ENCODE measurements around the gene GPR153.
"Not testable (repeated sequence)": the region's sequence is repeated elsewhere in the genome, so short reads cannot be mapped to it uniquely, and the experiment has no call there.

Gene GPR153
- total RNA-seq = 0.24 to 0.49 reads per million in 2 donors

DNA sequence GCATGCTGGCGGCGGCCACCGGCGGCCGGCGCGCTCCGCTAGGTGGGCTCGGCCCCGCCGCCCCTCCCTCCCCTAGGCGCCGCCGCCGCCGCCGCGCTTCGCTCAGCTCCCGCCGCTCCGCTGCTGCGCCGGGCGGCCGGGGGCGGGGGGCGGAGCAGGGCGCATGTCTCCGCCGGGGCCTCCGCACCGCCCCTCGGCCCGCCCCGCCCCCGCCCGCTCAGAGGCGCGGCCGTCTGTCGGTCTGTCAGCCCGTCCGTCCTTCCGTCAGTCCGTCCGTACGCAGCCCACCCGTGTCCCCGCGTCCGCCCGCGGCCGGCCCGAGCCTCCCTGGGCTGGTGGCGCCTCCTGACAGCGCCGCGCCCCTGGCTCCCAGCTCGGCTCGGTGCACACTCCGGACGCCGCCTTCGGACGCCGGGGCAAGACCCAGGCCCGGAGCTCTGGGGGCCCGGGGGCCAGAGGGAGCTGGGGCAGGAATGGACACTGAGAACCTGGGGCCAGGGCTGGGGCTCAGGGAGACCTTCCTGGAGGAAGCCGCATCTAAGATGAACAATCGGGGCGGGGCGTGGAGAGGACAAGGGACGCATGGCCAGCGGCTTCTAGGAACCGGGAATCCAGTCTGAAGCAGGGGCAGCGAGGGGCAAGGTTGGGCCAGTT lies at the start of gene GPR153:
Gene GPR153 (minus strand): TSS at position 138 of the 654 bp plus-strand sequence. CDS start 6,193 bp downstream, outside the sequence.
- peak; percentile 22 for DNase-seq

DNA sequence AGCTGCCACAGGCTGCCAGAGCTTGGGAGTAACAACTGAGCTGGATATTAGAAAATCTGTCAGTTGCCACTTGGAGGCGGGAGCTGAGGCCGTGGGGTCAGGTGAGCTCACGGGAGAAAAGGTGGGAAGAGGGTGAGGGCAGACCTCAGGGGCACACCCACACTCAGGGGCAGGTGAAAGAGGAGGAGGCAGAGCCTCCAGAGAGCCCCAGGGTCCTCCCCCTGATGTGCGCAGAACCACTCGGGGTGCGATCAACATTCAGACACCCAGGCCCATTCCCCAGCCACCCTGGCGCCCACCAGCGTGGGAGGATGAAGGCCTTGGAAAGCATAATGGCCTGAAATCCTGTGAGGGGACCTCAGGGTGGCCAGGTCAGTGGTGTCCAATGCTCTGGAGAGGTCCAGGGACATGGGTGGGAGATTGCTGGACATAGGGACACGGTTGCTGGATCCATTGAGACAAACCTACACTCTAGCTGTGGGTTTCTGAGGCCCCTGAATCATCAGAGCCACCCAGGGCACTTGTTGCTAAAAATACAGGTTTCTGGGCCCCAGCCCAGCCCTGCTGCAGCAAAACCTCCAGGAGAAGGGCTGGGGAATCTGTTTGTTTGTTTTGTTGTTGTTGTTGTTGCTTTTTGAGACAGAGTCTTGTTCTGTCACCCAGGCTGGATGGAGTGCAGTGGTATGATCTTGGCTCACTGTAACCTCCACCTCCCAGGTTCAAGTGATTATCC lies 49.4 kb upstream of the GPR153 start:
- no peak for DNase-seq

DNA sequence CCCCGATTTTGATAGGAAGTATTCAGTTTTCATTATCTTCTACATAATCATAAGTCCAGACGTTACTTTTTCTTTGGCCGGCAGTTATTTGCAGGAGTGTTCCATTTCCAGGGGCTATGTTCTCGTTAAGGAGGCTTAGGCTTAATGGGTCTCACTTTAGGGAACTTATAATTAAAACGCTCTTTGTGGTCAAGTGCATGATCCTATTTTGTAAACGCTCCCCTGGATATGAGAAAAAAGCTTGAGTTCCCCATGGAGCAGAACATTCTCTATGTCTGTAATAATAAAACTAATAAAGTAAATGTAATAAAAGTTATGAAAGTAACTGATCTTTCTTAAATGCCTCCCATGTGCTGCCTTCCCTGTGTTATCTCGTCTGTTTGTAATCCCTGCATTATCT lies 48.7 kb upstream of the GPR153 start:
- DNase-seq = no peak

DNA sequence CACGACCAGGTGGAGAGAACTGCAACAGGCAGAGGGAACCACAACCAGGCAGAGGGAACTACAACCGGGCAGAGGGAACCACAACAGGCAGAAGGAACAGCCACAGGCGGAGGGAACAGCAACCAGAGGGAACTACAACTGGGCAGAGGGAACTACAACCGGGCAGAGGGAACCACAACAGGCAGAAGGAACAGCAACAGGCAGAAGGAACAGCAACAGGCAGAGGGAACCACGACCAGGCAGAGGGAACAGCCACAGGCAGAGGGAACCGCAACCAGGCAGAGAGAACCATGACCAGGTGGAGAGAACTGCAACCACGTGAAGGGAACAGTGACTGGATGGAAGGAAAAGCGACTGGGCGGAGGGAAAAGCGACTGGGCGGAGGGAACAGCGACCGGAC lies 47.6 kb upstream of the GPR153 start:
- no peak for DNase-seq

DNA sequence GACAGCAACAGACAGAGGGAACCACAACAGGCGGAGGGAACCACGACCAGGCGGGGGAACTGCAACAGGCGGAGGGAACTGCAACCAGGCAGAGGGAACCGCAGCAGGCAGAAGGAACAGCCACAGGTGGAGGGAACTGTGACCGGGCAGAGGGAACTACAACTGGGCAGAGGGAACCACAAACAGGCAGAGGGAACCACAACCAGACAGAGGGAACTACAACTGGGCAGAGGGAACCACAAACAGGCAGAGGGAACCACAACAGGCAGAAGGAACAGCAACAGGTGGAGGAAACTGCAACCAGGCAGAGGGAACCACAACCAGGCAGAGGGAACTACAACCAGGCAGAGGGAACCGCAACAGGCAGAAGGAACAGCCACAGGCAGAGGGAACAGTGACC lies 46.8 kb upstream of the GPR153 start:
- DNase-seq = not testable (repeated sequence)

DNA sequence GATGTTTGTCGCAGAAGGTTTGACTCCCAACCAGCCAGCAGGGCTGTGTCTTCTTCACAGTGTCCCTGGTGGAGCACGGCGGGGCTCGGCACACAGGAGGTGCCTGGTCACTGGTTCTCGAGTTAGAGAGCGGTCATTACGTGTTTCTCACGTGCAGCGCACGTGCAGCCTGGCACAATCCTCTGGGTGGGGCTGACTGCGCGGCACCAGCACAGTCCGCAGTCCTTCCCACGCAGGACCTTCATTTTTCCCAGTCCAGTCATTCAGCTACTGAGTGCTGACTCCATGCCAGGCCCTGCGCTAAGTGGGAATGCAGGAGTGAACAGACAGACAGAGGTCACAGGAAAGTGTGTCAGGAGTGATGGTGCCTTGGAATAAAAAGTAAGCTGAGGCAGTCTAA lies 46.2 kb upstream of the GPR153 start:
- DNase-seq = no peak

DNA sequence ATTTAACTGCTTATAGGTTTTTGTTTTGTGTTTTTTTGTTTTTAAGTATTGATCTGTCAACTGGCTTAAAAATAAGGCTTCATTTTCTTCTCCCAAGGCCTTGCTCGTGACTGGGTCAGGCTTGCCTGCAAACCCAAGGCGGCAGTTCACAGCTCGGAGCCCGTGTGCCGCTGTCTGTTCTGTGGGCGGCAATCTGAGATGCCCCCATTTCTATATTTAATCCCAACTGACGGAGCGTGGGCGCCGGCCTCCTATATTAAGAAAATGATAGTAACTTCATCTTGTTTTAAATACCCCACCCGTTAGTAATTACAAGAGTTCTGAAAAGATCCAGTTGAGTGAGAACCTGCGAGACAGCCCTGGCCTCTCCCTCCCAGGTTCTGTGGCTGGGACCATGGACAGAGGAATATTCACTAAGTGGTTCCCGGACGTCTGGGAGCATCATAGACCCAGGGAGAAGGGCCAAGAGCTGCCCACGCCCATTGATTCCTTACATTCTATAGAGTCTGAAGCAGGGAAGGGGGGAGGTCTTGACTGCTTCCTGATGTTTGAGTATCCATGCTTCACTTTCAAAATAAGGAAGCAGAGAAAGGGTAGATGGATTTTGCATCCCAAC lies 42.6 kb upstream of the GPR153 start:
- DNase-seq = no peak

DNA sequence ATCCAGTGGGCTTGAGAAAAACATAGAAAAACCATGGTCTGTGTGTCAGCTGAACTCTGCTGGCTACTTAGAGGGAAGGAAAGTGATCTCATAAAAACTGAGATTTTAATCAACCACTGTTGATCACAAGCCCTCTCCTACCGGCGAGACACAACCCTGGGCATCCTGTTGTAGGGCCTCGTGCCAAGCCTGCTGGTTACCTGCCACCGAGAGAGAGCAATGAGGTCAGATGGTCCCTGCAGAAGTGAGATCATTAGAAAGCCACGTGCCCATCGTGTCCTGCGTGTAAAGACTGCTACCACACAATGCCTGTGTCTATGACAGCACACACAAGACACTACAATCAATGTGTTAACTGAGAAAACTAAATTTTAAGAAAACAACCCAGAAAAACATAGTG lies 41.7 kb upstream of the GPR153 start:
- DNase-seq = no peak

DNA sequence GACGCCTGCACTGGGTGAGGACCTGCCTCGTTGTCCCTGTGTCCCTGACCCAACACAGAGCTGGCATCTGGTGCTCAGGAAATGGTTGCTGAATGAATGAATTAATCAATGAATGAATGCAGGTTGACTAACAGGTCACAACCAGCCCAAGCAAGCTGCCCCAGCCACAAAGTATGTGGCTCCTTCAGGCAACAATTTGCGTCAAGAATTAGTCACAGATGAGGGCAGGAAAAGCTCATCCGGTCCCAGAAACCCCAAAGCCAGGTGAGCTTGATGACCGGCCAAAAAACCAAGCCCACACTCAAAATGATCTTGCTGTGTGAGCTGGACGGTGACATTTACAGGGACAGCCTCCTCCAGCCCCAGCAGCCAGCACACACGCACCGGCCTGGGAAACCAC lies 40.6 kb upstream of the GPR153 start:
- no peak for DNase-seq

DNA sequence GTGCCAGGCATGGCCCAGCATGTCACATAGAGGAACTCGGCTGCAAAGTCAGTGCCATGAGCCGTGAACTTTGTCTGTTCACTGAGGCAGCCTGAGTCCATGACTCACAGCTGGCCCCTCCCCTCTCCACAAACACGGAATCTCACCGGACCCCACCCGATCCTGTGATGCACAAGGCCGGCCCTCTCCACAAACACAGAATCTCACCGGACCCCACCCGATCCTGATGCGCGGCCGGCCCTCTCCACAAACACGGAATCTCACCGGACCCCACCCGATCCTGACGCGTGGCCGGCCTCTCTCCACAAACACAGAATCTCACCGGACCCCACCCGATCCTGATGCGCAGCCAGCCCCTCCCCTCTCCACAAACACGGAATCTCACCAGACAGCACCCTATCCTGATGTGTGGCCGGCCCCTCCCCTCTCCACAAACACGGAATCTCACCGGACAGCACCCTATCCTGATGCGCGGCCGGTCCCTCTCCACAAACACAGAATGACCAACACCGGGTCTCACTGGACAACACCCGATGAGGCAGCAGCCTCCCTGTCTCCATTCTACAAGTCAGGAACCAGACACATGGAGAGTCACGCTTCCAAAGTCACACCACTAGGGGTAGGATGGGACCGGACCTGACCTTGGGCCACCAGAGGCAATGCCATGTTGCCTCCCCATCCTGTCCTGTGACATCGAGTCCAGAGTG lies 39.6 kb upstream of the GPR153 start:
- DNase-seq = no peak

DNA sequence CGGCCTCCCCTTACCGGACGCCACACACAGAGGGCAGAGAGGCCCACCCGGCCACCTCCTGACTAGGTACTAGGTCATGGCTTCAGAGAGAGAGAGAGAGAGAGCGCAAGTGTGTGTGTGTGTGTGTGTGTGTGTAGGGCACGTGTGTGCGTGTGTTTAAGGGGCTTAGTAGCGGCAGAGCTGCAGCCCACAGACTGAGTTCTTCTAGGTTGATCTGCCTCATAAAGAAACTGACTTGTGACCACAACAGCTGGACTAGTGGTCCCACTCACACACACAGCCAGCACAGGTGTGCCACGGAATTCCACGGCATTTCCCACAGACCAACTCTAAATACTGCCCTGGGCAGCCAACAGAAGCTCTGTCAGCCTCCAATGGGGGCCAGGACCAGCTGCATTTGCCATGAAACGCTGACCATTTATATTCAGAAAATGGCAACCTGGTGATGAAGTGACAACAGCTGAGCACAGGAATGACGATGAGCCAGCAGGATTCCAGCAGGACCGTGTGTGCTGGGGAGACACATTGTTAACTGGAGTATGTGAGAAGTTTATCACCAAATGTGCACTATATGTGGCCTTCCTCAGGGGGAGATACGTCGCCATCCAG lies 38.8 kb upstream of the GPR153 start:
- DNase-seq = no peak

DNA sequence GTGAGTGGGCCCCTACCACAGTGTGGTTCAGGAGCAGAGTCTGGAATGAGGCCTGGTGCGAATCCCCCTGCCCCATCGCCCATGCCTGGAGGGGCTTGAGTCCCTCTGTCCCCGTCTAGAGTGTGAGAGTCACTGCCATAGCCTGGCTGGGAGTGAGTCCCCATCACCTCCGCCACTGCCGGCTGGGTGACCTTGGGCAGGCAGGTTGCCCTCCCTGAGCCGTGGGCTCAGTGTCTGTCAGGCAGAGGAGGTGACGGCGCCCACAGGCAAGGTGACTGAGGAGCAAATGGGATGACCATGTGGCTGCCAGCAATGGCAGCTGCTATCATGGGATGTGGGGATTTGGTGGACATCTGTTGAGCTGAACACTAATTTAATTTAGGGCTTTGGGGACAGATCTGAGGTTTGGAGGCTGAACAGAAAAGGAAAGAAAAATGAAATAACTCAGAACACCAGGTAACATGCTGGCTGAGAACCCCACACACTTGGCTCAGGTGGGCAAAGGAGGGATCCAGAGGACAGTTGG lies 38.1 kb upstream of the GPR153 start:
- DNase-seq = no peak

DNA sequence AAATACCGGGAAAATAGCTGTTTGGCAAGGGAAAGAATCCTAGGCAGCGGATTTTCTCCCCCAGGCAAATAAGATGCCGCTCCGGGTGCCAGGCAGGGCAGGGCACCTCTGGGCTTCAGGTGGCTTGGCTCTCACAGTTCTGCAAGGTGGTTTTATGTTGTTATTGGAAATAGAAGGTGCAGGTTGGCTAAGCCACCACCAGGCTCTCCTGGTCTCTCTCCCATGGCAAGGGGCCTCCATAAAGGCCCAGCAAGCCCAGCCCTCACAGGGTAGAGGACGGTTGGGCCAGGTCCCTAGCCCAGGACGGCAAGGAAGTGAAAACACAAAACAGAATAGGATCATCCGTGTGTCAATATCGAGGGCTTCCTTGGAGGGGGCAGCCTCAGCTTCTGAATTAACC lies 37.6 kb upstream of the GPR153 start:
- DNase-seq = no peak

DNA sequence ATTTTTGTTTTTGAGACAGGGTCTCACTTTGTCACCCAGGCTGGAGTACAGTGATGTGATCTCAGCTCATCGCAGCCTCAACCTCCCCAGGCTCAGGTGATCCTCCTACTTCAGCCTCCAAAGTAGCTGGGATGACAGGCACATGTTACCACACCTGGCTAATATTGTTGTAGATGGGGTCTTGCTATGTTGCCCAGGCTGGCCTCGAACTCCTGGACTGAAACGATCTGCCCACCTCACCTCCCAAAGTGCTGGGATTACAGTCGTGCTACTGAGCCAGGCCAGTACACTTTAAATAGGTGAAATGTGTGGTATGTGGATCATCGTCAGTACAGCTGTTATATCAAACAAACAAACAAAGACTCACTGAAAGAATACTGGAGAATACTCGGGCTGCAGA lies 35.0 kb upstream of the GPR153 start:
- DNase-seq = no peak

DNA sequence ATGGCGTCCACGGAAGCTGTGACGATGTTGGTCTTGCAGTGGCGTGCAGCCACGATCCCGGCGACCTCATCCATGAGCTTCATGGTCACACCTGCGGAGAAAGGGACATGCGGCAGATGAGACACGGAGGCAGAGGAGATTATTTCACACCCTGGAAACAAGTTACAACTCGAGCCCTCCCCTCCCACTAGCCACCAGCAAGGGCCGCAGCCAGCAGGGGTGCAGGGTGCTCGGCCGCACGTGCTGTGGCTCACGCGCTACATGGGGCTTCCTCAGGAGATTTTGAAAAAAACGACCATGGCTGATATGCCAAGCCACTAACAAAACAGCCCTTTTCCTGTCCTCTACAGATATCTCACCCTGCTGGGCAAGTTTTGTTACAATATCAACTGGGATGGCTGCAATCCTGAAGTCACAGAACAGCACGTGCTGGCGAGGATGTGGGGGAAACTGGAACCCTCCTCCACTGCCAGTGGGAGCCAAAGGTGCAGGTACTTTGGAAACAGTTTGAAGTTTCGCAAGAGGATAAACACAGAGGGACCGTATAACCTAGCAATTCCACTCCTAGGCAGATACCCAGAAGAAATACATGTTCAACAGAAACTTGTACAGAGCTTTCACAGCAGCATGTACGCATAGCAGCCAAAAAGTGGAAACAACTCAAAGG lies 34.1 kb upstream of the GPR153 start:
- no peak for DNase-seq

DNA sequence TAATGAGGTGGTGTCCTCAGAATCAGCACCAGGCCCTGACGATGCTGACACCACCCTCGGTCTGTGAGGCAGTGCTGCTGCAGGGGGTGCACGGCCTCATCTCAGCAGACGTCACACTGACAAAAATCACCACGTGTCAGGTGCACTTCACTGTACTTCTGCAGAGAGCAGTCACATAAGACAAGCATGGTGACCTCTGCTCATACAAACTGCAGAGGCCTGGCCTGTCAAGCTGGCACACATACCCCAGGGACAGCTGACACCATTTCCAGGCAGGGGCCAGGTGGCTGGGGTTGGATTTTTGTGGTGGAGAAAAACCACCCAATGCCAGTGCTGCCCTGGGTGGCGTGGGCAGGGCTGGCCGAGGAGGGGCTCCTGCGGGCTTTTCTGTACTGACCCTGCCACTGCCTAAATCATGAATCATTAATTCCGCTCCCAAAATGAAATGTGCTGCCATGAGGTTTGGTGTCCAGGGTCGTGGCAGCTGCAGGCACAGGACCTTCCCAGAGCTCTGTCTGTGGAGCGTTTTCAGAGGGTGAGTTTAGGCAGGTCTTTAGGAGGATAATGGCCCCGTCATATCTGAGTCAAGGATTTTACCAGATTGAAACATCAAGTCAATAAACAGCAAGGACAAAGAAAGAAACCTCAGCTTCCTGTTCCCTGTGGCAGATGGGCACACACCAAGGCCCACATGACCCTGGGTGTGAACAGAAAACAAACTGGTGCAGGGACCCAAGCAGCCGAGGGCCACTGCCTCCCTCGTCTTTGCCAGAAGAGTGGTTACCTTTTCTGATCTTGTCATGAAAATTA lies 33.4 kb upstream of the GPR153 start:
- no peak for DNase-seq

DNA sequence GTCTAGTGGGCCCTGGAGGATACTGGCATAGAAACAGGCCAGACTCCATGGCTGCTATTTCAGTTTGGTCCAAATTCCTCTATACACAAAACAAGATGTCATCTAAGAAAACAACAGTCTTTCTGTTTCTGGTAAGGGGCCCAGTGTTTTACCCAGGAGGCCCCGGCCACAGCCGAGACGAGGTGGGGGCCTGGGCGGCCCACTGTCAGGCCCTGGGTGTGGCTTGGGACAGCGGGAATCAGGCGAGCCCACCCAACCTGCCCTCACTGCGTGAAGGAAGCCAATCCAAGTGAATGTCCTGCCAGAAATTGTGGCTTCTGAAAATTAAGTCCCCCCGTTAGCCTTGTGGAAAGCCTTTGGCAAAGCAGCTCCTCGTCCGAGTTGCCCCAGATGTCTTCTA lies 31.2 kb upstream of the GPR153 start:
- no peak for DNase-seq

DNA sequence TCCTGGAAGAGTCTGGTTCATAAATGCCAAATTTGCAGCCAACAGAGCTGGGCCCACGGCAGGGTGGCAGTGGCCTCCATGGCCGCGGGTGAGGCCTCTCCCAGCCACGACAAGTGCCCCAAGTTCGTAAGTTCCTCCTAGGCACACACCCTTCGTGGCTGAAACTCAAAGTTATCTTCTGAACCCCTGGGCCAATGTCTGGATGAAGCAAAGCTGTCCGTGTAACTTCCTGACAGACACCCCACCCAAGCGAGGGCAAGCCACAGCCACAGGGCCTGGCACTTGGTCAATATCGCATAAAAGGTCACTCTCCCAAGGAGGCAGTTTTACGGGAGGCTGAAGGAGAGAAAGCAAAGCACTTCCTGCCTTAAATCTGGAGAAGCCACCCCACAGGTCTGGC lies 27.8 kb upstream of the GPR153 start:
- no peak for DNase-seq

DNA sequence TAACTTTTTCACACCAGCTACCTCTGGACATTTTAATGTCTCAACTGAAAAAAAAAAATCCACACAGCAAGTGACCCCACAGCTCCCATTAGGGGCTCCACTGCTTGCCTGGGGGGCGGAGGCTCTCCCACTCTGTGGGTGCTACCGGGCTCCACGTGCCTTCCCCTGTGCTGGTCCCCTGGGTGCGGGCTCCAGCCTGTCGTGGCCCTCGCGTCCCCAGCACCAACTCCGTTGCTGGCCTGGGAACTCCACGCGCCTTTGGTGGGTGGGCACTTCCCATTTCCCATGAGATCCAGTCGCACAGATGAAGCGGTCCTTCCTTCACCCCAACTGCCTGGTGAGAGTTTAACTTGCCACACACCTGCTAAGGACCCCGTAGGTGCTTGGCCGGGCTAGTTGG lies 27.1 kb upstream of the GPR153 start:
- DNase-seq = no peak

DNA sequence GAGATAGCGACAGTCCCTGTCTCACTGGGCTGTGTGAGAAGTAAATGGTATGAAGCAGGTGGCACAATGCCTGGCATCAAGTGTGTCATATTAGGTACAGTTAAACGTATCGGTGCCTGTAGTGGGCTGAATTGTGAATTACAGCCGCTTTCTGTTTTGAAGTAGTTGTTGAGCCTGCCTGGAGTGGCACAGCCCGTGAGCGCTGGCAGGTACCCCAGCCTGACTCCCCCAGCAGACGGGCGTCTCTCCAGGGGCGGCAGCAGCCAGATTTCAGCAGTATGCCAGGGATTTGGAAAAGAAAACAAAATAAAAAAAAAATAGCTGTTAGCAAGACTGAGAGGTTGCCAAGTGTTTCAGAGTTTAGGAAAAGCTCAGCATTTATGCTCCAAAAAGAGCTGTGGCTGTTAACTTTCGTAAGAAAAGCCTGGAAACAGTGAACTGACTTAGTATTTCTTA lies 26.6 kb upstream of the GPR153 start:
- no peak for DNase-seq

DNA sequence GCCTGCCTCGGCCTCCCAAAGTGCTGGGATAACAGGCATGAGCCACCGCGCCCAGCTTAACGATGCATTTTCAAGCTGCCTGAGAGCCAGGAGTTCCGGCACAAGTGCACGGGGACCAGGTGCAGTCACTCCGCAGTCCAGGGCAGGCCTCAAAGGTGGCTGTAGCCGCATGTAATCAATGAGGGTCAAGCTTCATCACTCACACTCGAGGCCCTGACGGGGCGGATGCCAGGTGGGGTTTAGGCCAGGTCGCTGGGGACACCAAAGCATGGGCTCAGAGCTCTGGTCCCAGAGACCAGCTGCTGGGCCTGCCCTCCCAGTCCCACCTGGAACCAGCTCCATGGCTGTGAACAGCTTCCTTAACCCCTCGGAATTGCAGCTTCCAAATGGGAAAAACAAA lies 26.1 kb upstream of the GPR153 start:
- no peak for DNase-seq

Measured in T-helper 9 cell (primary cell).